Stimulated activated CD4-positive, alpha-beta T cell treated with anti-CD3 and anti-CD28 coated beads, TNF-alpha, amount 100 ng/mL, for 4 hours (primary cell): ENCODE data around the gene PLEKHJ1.

Source experiments
- DNase-seq, 3 experiments: peaks; one replicate each; pipeline ENCODE4 v3.0.0-alpha.2; 2020; ENCODE audit warnings: low read depth in 3 of 3

Gene PLEKHJ1

DNA sequence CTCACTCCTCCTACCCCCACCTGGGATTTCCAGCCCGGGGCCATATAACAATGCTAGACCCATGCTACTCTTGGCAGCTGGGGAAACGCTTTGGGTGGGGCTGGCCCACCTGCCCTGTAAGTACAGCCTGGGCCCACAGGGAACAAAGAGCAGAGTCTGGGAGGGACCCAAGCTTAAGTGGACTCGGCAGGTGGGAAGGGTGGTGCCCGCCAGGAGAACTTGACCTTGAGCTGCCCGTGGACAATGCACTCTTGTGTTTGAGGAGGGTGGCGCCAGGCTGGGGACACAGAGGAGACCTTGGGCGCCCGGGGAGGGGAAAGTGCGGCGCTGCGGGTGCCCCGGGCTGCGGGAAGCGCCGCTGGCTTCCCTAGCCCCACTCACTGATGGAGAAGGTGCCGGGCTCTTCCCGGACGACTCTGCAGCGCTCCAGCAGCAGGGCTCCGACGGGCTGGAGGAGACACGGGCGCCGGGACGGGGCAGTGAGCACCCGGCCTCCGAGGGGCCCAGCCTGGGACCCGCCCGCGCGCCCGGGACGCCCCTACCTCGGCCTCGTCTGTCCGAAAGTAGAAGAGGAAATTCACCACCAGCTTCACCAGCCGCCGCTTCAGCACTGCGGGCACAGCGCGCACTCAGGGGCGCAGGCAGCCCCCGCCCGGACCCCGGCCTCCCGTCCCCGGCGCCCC is 607 bp downstream of the PLEKHJ1 start:
- DNase-seq = no peak

DNA sequence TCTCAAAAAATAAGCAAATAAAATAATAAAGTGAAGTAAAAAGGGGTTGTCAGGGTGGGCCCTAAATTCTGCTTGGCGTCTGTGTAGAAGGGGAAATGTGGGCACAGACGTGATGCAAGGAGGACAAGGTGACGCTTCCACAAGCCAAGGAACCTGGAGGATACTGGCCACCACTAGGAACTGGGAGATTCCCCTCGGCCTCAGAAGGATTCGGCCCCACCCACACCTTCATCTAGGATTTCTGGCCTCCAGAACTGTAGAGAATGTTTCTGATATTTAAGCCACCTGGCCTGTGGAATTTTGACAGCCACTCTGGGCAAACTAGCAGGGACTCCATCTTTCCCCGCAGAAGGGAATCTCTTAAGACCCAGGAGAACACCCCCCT is 1.1 kb downstream of the PLEKHJ1 start:
- no peak for DNase-seq

DNA sequence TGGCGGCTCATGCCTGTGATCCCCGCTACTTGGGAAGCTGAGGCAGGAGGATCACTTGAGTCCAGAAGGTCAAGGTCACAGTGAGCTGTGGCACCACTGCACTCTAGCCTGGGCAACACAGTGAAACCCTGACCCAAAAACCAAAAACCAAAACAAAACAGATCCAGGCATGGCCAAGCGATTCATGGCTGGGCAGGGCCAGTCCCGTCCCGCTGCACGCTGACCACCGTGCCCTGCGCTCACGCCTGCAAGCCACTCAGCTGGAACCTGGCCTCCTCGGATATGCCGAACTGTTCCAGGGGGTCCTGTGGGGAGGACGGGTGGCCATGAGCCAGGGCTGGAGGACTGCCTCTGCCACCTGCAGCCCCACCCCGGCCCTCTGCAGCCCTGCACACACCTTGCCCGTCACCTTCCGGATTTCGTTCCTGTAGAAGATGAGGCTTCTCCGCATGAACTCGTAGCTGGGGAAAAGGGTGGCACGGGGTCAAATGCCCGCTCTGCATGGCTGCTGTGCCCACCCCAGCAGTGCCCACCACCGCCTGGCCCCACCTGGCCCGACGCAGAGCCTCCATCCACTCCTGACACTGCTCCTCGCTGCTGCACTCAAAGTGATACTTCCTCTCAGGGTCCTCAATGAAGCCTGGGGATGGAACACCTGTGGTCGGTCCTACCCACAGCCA is 2.4 kb downstream of the PLEKHJ1 start:
- no peak for DNase-seq

DNA sequence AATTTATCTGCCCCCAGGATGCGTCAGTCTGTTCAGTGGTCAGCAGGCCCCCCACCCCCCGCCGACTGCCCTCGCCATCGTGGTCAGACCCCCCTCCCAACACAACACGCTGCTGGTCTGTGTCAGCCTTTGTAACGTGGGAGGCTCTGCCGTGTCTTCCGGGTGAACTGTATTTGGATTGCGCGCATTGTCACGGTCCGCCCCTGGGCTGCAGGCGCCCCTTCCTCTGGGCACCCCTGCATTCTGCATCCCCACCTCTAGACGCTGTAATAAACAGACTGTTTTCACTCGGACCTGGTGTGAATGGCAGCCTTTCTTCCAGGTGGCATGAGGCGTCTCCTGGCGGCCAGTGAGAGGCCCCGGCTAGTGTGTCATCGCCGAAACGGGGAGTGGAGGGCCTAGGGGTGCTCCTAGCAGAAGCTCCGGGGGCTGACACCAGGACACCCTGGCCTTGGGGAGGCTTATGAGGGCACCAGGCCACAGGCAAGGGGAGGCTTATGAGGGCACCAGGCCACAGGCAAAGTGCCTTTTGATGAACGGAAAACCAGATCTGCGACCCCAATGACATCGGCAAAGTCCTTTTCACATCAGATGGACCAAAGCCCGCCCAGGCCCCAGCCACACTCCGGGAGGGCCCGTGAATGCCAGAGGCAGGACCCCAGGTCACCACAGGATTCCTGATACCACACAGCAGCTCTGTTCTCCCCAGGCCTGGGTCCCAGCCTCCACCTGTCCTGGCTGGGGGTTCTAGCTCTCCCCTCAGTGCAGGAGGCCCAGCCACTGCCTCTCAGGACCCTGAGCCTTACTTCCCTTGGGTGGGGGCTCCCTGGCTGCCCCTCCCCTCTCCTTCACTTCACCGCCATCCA is 3.6 kb downstream of the PLEKHJ1 start:
- no peak for DNase-seq

DNA sequence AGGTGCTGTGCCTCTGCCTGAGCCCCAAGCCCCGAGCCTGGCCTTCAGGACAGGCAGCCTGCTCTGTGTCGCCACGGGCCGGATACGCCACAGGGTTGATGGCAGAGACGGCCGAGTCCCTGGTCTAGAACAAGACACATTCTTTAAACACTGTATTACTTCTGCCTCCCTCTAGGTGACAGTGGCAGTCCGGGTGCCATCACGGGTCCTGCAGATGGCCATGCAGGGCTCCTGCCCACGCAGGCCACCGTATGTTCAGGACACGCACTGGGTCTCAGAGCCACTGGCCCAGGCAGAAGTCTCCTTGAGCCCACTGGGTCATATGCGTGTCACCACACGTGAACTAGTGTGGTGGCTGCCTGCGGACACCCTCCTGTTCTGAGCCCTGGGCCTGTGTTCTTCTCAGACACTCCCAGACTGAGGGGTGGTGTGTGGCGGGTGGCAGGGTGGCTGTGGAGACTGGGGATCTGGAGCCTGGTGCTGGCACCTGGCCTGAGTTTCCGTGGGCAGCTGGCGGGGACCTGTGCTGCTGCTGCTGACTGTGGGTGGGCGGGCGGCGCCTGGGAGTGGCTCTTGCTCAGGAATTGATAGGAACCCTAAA is 4.4 kb downstream of the PLEKHJ1 start:
- no peak for DNase-seq

DNA sequence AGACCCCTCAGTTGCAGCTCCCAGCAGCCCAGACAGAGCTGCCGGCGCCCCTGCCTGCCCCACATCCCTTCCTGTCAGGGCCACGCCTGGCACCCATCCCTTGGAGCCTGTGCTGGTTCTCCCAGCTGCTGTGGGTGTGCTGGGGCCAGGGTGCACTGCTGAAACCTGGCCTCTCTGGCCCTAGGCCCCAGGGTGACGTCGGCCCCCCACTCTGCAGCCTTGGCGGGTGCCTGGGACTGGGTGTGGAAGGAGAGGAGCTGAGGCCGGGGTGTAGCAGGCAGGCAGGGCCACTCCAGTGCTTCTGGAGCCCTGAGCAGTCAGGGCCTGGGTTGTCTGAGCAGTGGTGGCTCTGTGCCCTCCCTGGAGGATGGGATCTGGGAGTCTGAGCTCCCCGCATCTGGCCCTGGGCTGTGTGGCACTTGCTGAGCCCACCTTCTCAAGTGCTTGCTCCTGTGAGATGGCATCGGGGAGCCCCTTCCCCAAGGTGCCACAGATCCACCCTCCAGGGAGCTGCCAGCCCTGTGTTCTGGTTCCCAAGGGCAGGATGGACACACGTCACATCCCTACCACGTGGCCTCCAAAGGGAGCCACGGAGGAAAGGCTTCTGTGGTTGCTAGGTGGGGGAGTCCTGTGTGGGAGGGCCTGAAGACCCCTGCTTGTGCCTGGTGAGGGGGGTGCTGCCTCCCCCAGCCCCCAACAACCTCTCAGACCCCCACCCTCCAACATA is 5.2 kb downstream of the PLEKHJ1 start:
- no peak for DNase-seq

DNA sequence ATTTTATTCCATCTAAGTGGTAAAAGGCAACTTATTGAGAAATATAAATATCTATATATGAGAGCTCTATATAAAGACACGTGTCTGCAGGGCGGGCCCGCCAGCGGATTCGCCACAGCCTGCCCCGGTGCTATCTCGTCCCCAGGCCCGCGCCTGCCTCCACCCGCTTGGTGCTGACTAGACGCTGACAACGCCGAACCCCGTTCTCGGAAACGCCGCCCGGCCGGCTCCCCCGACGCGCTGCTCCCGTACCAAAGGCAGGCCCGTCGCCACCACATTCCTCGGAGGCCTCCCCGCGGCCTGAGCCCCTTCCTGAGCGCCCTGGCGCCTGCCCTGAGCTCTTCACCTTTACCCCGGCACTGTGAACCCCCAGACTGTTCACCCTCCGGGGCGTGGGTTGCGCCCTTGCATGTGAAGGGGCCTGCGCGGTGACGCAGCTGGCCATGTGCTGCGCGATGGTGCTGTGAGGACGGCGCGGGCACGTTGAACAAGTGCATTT is 6.0 kb downstream of the PLEKHJ1 start:
- no peak for DNase-seq

DNA sequence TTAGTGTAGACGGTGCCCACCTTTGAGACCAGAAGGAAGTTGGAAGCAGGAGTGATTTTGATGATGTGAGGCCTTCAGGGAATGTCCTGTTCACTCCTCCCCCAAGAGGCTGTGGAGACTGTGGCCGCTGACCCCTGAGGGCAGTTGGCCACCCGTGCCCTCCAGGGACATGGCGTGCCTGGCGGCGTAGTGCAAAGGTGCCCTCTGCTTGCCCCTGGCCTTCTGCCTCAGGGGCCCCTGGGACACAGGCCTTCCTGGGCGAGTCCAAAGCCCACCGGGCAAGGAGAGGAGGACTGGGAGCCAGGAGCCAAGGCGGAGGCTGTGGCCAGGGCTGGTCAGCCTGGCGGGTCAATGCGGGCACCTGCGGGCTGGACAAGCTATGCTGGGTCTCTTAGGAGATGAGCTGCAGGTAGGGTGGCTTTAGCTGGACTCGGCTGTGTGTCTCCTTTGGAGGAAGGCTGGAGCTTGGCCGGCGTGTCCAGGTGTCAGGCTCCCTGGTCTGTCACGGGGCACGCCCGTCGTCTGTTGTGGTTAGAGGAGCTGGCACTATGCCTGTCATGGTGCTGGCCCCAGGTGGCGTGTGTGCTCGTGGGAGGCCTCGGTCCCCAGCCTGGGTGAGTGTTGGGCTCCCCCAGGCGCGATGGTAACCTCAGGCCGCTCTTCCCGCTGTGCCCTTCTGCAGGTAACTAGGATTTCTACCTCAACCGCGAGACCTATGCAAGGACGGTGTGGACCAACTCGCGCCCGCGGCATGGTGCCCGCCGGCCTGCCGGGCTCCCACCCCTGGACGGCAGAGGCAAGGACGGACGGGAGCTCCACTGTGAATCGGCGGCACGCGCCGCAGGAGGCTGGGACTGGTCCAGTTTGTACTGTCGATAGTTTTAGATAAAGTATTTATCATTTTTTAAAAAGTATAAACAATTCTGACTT is 6.8 kb downstream of the PLEKHJ1 start:
- DNase-seq = no peak

DNA sequence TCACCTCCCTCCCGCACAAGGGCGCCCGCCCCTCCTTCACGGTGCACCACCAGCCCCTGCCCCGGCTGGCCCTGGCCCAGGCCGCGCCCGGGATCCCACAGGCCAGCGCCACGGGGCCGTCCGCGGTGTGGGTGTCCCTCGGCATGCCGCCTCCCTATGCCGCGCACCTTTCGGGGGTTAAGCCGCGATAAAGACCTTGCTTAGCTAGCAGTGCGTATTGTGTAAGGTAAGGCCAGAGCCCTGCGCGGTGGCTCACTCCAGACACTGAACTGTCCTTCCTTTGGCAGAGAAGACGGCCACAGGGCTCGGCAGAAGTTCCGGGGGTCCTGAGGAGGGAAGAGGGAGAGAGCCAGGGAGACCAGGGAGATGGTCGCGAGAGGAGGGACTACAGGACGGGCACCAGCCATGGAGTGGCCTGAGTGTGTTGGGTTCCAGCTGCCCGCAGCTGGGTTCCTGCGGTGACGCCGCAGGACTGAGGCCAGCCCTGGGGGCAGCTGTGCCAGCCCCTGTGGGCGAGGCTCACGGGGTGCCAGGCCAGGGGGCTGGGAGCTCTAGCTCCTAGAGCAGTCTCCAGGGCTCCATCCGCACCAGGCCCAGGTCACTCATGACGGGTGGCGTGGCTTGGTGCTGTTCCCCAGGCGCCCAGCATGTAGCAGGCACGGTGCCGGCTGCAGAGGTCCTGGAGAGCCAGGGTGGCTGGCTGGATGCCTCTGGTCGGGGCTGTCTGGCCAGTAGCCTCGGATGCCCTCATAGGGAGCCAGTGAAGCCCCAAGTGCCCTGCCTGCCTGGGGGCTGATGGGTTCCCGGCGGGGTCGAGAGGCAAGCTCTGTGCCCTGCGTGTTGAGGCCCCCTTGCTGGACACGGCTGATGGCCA is 7.7 kb downstream of the PLEKHJ1 start:
- DNase-seq = no peak

DNA sequence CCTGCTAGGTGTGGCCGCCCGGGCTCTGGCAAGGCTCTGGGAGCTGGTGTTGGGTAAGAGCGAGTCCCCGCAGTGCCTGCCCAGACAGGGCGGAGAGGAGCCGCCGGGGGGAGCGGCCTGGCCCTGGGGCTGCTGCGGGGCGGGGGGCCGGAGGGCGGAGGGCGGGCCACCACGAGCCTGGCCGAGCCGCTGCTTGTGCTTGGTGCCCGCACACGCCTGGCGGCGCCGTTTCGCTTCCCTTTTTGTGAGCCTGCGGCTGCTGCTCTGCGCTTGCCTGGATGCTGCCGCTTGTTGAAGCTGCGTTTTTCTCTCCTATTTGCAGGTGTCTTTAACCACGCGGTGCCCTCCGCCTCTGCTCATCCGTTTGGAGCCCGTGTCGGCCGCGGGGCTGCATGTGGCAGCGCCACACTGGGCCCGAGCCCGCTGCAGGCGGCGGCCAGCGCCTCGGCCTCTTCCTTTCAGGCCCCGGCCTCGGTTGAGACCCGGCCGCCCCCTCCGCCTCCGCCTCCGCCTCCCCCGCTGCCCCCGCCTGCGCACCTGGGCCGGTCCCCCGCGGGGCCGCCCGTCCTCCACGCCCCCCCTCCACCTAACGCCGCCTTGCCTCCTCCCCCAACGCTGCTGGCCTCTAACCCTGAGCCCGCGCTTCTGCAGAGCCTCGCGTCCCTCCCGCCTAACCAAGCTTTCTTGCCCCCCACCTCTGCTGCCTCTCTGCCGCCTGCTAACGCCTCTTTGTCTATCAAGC is 8.5 kb downstream of the PLEKHJ1 start:
- DNase-seq = no peak

DNA sequence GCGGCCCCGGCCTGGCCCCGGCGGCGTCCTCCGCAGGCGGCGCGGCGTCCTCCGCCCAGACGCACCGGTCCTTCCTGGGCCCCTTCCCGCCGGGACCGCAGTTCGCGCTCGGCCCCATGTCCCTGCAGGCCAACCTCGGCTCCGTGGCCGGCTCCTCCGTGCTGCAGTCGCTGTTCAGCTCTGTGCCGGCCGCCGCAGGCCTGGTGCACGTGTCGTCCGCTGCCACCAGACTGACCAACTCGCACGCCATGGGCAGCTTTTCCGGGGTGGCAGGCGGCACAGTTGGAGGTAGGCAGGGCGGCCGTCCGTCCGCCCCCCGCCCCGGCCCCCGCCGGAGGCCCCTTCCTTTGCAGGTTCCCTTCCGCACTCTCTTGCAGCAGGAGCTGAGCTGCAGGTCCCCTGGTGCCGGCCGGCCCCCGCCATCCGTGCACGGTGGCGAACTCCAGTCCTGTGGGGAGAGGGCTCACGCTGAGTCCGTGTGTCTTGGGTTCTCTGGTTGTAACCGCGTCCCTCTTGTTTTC is 9.2 kb downstream of the PLEKHJ1 start:
- no peak for DNase-seq

DNA sequence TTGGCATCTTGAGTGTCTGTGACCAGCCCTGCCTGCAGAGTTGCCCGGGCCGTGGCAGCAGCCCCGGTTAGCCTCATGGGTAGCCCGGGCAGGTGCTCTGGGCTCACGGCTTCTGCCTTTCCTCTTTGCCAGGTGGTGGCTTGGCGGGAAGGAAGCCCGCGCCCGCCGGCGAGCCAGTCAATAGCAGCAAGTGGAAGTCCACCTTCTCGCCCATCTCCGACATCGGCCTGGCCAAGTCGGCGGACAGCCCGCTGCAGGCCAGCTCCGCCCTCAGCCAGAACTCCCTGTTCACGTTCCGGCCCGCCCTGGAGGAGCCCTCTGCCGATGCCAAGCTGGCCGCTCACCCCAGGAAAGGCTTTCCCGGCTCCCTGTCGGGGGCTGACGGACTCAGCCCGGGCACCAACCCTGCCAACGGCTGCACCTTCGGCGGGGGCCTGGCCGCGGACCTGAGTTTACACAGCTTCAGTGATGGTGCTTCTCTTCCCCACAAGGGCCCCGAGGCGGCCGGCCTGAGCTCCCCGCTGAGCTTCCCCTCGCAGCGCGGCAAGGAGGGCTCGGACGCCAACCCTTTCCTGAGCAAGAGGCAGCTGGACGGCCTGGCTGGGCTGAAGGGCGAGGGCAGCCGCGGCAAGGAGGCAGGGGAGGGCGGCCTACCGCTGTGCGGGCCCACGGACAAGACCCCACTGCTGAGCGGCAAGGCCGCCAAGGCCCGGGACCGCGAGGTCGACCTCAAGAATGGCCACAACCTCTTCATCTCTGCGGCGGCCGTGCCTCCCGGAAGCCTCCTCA is 9.9 kb downstream of the PLEKHJ1 start:
- DNase-seq = no peak

DNA sequence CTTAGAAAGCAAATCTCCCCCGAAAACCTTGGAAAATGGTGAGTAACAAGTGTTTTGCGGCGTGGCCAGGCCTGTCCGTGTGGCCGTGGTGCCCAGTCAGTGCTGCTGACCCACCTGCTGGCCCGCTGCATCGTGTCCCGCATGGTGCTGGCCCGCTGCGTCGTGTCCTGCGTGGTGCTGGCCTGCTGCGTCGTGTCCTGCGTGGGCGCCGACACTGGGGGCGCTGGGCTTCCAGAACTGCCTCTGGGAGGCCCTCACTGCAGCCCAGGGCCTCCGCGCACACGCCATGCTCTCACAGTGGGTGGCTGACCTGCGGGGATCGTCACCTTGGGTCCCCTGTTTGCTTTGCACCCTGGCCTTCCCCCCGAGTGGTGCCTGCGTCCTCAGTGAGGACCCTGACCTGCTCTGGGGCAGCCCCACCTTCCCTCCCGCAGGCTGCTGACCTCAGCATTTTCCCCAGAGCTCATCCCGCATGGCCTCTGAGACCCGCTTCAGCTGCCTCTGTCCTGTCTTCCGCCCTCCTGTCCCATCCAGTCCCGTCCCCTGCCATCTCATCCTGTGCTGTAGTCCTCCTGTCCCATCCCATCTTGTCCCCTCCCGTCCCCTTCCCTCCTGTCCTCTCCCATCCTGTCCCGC is 10.6 kb downstream of the PLEKHJ1 start:
- no peak for DNase-seq

DNA sequence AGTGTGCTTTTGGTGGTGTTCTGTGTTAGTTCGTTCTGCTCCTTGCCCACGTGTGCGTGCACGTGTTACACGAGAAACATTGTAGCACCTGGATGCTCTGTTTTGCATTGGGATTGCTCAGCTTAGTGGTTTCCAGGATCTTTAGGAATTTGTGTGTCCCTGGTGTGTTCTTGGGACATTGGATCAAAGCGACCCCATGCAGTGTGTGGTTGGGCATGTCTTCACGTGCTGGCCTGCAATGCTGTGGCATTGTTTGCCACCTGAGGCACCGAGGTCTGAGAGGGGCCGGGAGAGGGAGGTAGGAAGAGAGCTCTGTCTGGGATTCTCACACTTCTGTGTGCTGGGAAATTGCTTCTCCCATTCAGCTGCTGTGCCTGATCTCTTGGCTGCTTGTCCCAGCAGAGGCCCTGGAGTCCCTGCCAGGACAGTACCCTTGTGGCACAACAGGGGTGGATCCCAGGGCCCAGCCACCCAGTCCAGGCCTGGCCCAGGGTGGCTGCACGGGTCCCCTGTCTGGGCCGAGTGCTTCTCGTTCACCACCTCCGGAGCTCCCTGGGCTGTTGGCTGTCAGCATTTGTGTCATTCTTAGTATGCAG is 11.3 kb downstream of the PLEKHJ1 start:
- no peak for DNase-seq

DNA sequence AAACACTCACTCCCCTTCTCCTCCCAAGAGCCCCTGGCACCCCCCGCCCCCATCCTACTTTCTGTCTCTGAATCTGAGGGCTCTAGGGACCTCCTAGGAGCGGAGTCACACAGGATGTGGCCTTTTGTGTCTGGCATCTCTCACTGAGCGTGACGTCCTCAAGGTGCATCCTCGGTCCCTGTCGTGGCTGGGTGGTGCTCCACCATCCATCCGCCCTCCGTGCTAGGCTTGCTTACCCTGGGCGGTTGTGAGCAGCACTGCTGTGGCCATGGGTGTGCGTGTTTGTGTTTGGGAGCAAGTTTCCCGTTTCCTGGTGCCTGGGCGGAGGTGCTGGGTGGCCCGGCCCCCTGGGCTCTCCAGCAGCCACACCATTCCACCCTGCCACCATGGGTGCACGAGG is 12.2 kb downstream of the PLEKHJ1 start:
- DNase-seq = no peak

DNA sequence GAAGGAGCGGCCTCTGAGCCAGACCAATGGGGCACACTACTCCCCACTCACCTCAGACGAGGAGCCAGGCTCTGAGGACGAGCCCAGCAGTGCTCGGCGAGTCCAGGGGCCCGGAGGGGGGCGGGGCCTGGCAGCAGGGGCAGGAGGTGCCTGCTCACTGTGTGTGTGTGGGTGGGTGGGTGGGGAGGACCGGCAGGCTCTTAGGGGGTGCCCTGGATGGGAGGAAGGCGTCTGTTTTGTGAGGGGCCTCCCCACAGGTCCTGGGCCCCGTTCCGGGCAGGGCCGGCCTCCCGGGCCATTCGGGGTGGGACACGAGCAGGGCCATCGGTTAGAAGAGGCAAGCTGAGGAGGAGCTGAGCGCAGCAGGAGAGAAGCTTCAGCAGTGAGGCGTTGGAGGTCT is 12.7 kb downstream of the PLEKHJ1 start:
- no peak for DNase-seq

DNA sequence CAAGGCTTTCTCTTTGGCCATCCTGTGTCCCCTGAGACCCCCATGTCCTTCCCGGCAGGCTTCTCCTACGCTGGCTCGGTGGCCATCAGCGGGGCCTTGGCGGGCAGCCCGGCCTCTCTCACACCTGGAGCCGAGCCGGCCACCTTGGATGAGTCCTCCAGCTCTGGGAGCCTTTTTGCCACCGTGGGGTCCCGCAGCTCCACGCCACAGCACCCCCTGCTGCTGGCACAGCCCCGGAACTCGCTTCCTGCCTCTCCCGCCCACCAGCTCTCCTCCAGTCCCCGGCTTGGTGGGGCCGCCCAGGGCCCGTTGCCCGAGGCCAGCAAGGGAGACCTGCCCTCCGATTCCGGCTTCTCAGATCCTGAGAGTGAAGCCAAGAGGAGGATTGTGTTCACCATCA is 14.2 kb downstream of the PLEKHJ1 start:
- no peak for DNase-seq
